Common myeloid progenitor, CD34-positive (primary cell): ENCODE results near the gene FASTK.

ENCODE experiments used
- CTCF ChIA-PET: fragments of 350-600 bp; sonication (Branson Sonifier 250); formaldehyde crosslinking; loops from one replicate; lab custom pipeline; 2021; ENCODE audit warnings: antibody characterized with exemption; lab: Charles Lee
- POLR2A ChIA-PET: fragments of 350-600 bp; sonication (Branson Sonifier 250); formaldehyde crosslinking; loops from one replicate; lab custom pipeline; 2021; ENCODE audit warnings: antibody characterized with exemption; lab: Charles Lee
- DNase-seq, 3 donors: peaks; one replicate each; pipeline versions ENCODE4 v3.0.0 to v3.0.0-alpha.2; 2013
- H3K27ac ChIP-seq, 2 experiments: 1 replicate in 1 of 2; 2 replicates in 1 of 2; pipeline ENCODE4 v1.7.0; 2013; ENCODE audit warnings: inconsistent platforms in 2 of 2, low read length in 2 of 2, mild to moderate bottlenecking in 2 of 2, low read depth in 1 of 2, moderate library complexity in 1 of 2; ENCODE audit not compliant: severe bottlenecking in 2 of 2, insufficient read depth in 1 of 2, poor library complexity in 1 of 2
- H3K27me3 ChIP-seq, 5 experiments: replicated peaks in 2 of 5; 1 replicate in 3 of 5; 2 replicates in 2 of 5; pipeline versions ENCODE4 v1.6.1 to v1.7.0; 2013; ENCODE audit warnings: low read length in 4 of 5, mild to moderate bottlenecking in 2 of 5, moderate library complexity in 2 of 5, inconsistent platforms in 1 of 5; ENCODE audit not compliant: insufficient read depth in 5 of 5, control insufficient read depth in 4 of 5
- H3K36me3 ChIP-seq, 4 experiments: 1 replicate in 2 of 4; 2 replicates in 2 of 4; pipeline versions ENCODE4 v1.6.1 to v1.7.0; 2013; ENCODE audit warnings: low read length in 3 of 4, control low read depth in 1 of 4, mild to moderate bottlenecking in 1 of 4; ENCODE audit not compliant: control insufficient read depth in 4 of 4, insufficient read depth in 4 of 4
- H3K4me1 ChIP-seq, 4 experiments: 1 replicate in 3 of 4; 2 replicates in 1 of 4; pipeline versions ENCODE4 v1.6.1 to v1.7.1; 2013; ENCODE audit warnings: low read length in 3 of 4, mild to moderate bottlenecking in 3 of 4, control low read depth in 1 of 4, inconsistent platforms in 1 of 4, moderate library complexity in 1 of 4; ENCODE audit not compliant: control insufficient read depth in 4 of 4, insufficient read depth in 4 of 4; ENCODE audit errors: control extremely low read depth in 1 of 4
- H3K4me3 ChIP-seq, 7 experiments: 1 replicate in 4 of 7; 2 replicates in 3 of 7; pipeline versions ENCODE4 v1.5.1 to v1.7.0; 2013; ENCODE audit warnings: mild to moderate bottlenecking in 7 of 7, low read length in 6 of 7, moderate library complexity in 6 of 7, inconsistent platforms in 2 of 7, low read depth in 2 of 7, control low read depth in 1 of 7; ENCODE audit not compliant: insufficient read depth in 4 of 7, control insufficient read depth in 1 of 7; ENCODE audit errors: extremely low read depth in 1 of 7
- H3K9me3 ChIP-seq, 5 experiments: 1 replicate in 4 of 5; 2 replicates in 1 of 5; pipeline versions ENCODE4 v1.6.1 to v1.7.1; 2013; ENCODE audit warnings: low read length in 4 of 5, mild to moderate bottlenecking in 2 of 5, inconsistent platforms in 1 of 5, low read depth in 1 of 5, moderate library complexity in 1 of 5; ENCODE audit not compliant: control insufficient read depth in 4 of 5, insufficient read depth in 2 of 5; ENCODE audit errors: control extremely low read depth in 1 of 5
- WGBS: methylation state at CpG from one replicate; pipeline ENCODE4 v1.1.5; 2013; ENCODE audit not compliant: insufficient coverage; 5-methylcytosine and 5-hydroxymethylcytosine counted together

The FASTK gene

DNA sequence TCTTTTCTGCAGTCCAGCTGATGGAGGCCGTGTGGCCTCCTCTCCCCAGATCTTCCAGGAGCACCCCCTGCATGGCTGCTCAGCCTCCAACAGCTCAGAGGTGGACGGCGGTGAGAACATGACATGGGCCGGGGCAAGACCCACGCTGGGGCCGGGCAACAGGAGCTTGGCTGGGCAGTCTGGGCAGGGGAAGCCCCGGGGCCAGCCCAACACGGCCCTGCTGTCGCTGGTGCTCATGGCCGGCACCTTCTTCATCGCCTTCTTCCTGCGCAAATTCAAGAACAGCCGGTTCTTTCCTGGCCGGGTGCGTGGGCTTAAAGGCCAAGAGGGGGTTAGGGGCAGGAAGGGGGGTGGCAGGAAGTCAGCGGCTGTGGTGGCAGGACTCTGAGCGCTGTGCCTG is 6.6 kb downstream of the FASTK start:
- 92% methylated on average over 15 of the region's 17 CpGs for WGBS
- H3K4me3 ChIP-seq = no peak overlapping the region
- H3K27me3 ChIP-seq = no peaks in the 10 kb centered on the region
- H3K4me1 ChIP-seq = peaks cover 0 to 6% (median 2%) of the 10 kb centered on the region in 4 experiments
- POLR2A ChIA-PET = no interaction called here
- no peak for DNase-seq
- H3K9me3 ChIP-seq = no peaks in the 10 kb centered on the region
- H3K36me3 ChIP-seq = peaks cover 4 to 86% (median 62%) of the 10 kb centered on the region in 4 experiments
- H3K27ac ChIP-seq = no peak overlapping the region
- CTCF ChIA-PET = interaction anchor here (1.0 to 8.5 kb wide), 4 partner anchors 10 to 36 kb away, joined by 3 to 64 read pairs (median 4); partner anchors contain the start of genes CDK5, SLC4A2 and TMUB1

DNA sequence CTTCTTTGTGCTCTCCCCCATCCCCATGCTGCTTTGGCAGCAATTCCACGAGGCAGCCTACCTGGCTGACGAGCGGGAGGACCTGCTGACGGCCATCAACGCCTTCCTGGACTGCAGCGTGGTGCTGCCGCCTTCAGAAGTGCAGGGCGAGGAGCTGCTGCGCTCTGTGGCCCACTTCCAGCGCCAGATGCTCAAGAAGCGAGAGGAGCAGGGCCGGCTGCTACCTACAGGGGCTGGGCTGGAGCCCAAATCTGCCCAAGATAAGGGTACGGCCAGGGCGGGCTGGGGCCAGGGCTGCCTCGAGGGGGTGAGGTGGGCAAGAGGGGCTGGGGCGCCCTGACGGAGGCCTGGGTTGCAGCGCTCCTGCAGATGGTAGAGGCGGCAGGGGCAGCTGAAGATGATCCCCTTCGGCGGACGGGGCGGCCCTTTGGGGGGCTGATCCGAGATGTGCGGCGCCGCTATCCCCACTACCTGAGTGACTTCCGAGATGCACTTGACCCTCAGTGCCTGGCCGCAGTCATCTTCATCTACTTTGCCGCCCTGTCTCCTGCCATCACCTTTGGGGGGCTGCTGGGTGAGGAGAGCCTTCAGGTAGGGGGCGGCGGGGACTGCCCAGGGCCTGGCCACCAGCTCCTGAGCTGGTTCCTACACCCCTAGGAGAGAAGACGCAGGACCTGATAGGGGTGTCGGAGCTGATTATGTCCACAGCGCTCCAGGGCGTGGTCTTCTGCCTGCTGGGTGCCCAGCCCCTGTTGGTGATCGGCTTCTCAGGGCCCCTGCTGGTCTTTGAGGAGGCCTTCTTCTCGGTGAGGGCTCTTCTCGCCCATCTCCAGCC is 9.4 kb downstream of the FASTK start:
- Histone ChIP-seq H3K4me3 (no peak overlapping the region), H3K9me3 (no peaks in the 10 kb centered on the region), H3K36me3 (peaks cover 10 to 83% (median 73%) of the 10 kb centered on the region in 4 experiments), H3K27ac (no peak overlapping the region), H3K27me3 (no peaks in the 10 kb centered on the region), H3K4me1 (no peaks in the 10 kb centered on the region)
- no peak for DNase-seq
- WGBS = 99% methylated on average over 35 of the region's 39 CpGs
- POLR2A ChIA-PET = no interaction called here
- CTCF ChIA-PET = interaction anchor here (0.8 to 8.5 kb wide), 5 partner anchors 9 to 44 kb away, joined by 3 to 64 read pairs (median 3); partner anchors contain the start of genes CDK5, FASTK and SLC4A2

DNA sequence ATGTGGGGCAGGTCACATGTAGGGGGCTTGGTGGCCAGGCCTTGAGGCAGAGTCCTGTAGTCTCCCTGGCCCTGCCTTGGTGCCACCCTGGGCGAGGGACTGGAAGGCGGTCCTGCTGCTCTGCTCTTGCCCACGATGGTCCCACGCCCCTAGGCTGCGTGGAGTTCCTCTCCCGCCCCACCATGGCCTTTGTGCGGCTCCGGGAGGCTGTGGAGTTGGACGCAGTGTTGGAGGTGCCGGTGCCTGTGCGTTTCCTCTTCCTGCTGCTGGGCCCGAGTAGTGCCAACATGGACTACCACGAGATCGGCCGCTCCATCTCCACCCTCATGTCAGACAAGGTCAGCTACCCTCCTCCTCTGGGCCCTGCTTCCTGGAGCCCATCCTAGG is 10.0 kb downstream of the FASTK start:
- no peaks in the 10 kb centered on the region for H3K9me3 ChIP-seq
- 97% methylated on average over 7 of the region's 15 CpGs for WGBS
- no peak overlapping the region for H3K4me3 ChIP-seq
- no peak for DNase-seq
- ChIA-PET POLR2A (interaction anchor here (0.5 kb wide), 1 partner anchor 20 kb away, joined by 4 read pairs; no protein-coding TSS in a partner anchor), CTCF (interaction anchor here (0.6 to 1.1 kb wide), 2 partner anchors 10 to 36 kb away, joined by 3 to 5 read pairs; partner anchors contain the start of gene FASTK)
- no peak overlapping the region for H3K27ac ChIP-seq
- H3K4me1 ChIP-seq = no peaks in the 10 kb centered on the region
- no peaks in the 10 kb centered on the region for H3K27me3 ChIP-seq
- H3K36me3 ChIP-seq = peaks cover 10 to 83% (median 71%) of the 10 kb centered on the region in 4 experiments

DNA sequence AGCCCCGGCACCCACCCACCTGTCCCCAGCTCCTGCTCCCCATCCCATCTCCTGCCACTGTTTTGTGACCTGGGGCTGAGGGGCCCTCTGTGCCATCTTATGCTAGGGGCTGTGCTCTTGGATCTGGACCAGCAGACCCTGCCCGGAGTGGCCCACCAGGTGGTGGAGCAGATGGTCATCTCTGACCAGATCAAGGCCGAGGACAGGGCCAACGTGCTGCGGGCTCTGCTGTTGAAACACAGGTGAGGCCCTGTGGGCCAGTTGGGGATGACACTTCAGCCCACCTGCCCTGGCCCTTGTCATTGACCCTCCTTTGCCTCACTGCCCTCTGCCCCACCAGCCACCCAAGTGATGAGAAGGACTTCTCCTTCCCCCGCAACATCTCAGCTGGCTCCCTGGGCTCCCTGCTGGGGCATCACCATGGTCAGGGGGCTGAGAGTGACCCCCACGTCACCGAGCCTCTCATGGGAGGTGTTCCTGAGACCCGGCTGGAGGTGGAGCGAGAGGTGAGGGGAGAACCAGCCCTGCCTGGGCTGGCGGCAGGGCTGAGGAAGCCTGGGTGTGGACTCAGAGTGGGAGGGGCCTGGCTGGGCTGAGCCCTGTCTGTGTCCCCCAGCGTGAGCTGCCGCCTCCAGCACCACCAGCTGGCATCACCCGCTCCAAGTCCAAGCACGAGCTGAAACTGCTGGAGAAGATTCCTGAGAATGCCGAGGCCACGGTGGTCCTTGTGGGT is 10.6 kb downstream of the FASTK start:
- H3K4me3 ChIP-seq = no peak overlapping the region
- H3K9me3 ChIP-seq = no peaks in the 10 kb centered on the region
- WGBS = 97% methylated on average over 14 of the region's 17 CpGs
- ChIA-PET POLR2A (interaction anchor here (0.5 kb wide), 1 partner anchor 21 kb away, joined by 4 read pairs; no protein-coding TSS in a partner anchor), CTCF (interaction anchor here (0.6 to 3.1 kb wide), 2 partner anchors 8 to 11 kb away, joined by 5 to 24 read pairs; partner anchors contain the start of gene FASTK)
- no peaks in the 10 kb centered on the region for H3K27me3 ChIP-seq
- no peak for DNase-seq
- H3K27ac ChIP-seq = no peak overlapping the region
- no peaks in the 10 kb centered on the region for H3K4me1 ChIP-seq
- H3K36me3 ChIP-seq = peaks cover 8 to 83% (median 71%) of the 10 kb centered on the region in 4 experiments

DNA sequence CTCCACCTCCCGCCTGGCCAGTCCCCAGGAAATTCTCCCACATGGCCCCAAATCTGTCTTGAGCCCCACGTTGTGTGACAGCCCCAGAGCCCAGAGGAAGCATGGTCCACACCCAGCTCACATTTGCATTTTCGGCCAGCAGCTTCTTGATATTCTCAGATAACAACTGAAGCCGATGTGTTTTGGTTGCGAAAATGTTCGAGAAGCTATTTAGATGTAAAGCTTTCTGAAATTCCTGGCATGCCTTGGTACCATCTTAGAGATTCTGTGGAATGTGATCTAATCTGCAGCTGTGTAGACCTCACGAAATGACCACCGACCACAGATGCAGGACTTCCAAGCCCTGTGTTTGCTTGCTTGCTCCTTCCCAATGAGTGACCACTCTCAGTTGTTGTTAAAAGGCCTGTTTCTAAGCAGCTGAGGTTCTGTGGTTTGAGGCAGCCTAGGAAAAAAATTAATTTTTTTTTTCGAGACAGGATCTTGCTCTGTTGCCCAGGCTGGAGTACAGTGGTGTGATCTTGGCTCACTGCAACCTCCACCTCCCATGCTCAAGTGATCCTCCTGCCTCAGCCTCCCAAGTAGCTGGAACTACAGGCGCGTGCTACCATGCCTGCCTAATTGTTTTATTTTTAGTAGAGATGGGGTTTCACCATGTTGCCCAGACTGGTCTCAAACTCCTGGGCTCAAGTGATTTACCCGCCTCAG is 12.4 kb downstream of the FASTK start:
- Histone ChIP-seq H3K9me3 (no peaks in the 10 kb centered on the region), H3K4me1 (no peaks in the 10 kb centered on the region), H3K27me3 (no peaks in the 10 kb centered on the region), H3K36me3 (peaks cover 8 to 80% (median 68%) of the 10 kb centered on the region in 4 experiments), H3K4me3 (no peak overlapping the region), H3K27ac (no peak overlapping the region)
- no peak for DNase-seq
- 97% methylated on average over 9 of the region's 12 CpGs for WGBS
- ChIA-PET POLR2A (no interaction called here), CTCF (interaction anchor here (0.6 to 3.1 kb wide), 8 partner anchors 10 to 56 kb away, joined by 3 to 24 read pairs (median 4); no protein-coding TSS in a partner anchor)

DNA sequence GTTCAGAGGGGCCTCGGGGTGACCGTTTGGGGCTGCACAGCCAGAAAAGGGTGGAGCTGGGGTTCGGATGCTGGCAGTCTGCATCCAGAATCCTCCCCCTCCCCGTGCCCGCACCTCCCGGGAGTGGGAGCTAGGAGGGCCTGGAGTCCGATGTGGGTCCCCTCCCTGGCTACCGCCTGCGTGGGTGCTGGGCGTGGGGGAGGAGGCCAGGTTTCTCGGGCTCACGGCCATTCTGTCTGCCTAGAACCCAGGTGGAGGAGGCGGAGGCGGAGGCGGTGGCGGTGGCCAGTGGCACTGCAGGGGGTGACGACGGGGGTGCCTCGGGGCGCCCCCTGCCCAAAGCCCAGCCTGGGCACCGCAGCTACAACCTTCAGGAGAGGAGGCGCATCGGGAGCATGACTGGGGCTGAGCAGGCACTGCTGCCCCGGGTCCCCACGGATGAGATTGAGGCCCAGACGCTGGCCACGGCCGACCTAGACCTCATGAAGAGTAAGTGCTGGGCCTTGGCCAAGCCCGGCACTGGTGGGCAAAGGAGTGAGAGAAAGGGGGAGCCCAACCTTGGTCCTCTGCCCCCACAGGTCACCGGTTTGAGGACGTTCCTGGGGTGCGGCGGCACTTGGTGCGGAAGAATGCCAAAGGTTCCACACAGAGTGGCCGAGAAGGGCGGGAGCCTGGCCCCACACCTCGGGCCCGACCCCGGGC is 14.2 kb downstream of the FASTK start:
- H3K27ac ChIP-seq = no peak overlapping the region
- 98% methylated on average over 36 of the region's 39 CpGs for WGBS
- H3K4me3 ChIP-seq = no peak overlapping the region
- no peak for DNase-seq
- peaks cover 6 to 80% (median 63%) of the 10 kb centered on the region in 4 experiments for H3K36me3 ChIP-seq
- no peaks in the 10 kb centered on the region for H3K27me3 ChIP-seq
- ChIA-PET POLR2A (no interaction called here), CTCF (interaction anchor here (0.8 to 3.1 kb wide), 5 partner anchors 10 to 48 kb away, joined by 3 to 24 read pairs (median 3); no protein-coding TSS in a partner anchor)
- peaks cover 0 to 3% (median 0%) of the 10 kb centered on the region in 4 experiments for H3K4me1 ChIP-seq
- no peaks in the 10 kb centered on the region for H3K9me3 ChIP-seq
